NCI-H2171 (cell line): ENCODE data around the gene GRIN2A.

Source experiments
- DNase-seq: peaks from one replicate; lab custom pipeline; 2025; lab: John Stamatoyannopoulos, UW

Gene GRIN2A

GRCh38 chr16:9820476-9821246 is 361.6 kb downstream of the GRIN2A start:
- no peak for DNase-seq

GRCh38 chr16:9818702-9819101 is 363.5 kb downstream of the GRIN2A start:
- DNase-seq = no peak

- no peak for DNase-seq
Observed at GRCh38 chr16:9817586-9817985, 364.6 kb downstream of the GRIN2A start.

- DNase-seq = no peak
Observed at GRCh38 chr16:9816644-9817043, 365.6 kb downstream of the GRIN2A start.

GRCh38 chr16:9813665-9814064 is 368.6 kb downstream of the GRIN2A start:
- DNase-seq = no peak

- no peak for DNase-seq
Observed at GRCh38 chr16:9808210-9808609, 374.0 kb downstream of the GRIN2A start.

- DNase-seq = no peak
Observed at GRCh38 chr16:9807302-9807701, 374.9 kb downstream of the GRIN2A start.

GRCh38 chr16:9805109-9805508 is 377.1 kb downstream of the GRIN2A start:
- no peak for DNase-seq

- DNase-seq = no peak
Observed at GRCh38 chr16:9802160-9802559, 380.1 kb downstream of the GRIN2A start.

GRCh38 chr16:9801651-9802050 is 380.6 kb downstream of the GRIN2A start:
- no peak for DNase-seq

GRCh38 chr16:9800186-9800738 is 382.0 kb downstream of the GRIN2A start:
- no peak for DNase-seq

- no peak for DNase-seq
Observed at GRCh38 chr16:9798952-9799580, 383.2 kb downstream of the GRIN2A start.

GRCh38 chr16:9798474-9798873 is 383.8 kb downstream of the GRIN2A start:
- DNase-seq = no peak

GRCh38 chr16:9797306-9797705 is 384.9 kb downstream of the GRIN2A start:
- no peak for DNase-seq

GRCh38 chr16:9793623-9794022 is 388.6 kb downstream of the GRIN2A start:
- no peak for DNase-seq

- DNase-seq = no peak
Observed at GRCh38 chr16:9791556-9791955, 390.7 kb downstream of the GRIN2A start.

- no peak for DNase-seq
Observed at GRCh38 chr16:9790199-9790598, 392.0 kb downstream of the GRIN2A start.

GRCh38 chr16:9787717-9788116 is 394.5 kb downstream of the GRIN2A start:
- no peak for DNase-seq

- no peak for DNase-seq
Observed at GRCh38 chr16:9780831-9781230, 401.4 kb downstream of the GRIN2A start.

GRCh38 chr16:9778849-9779248 is 403.4 kb downstream of the GRIN2A start:
- no peak for DNase-seq

GRCh38 chr16:9775998-9776397 is 406.2 kb downstream of the GRIN2A start:
- DNase-seq = no peak

- no peak for DNase-seq
Observed at GRCh38 chr16:9773289-9773688, 408.9 kb downstream of the GRIN2A start.

- no peak for DNase-seq
Observed at GRCh38 chr16:9772526-9773225, 409.6 kb downstream of the GRIN2A start.
